GM18526 (cell line): ENCODE results near the gene HTRA3.

ENCODE experiments used
- POLR2A ChIP-seq: IDR thresholded peaks from 3 replicates; pipeline ENCODE4 v1.6.1; 2011; ENCODE audit not compliant: insufficient read length; ENCODE audit errors: extremely low read depth

Gene HTRA3

GRCh38 chr4:8343967-8344331 lies 74.4 kb downstream of the HTRA3 start:
- no peak for TF ChIP-seq POLR2A

- TF ChIP-seq POLR2A, result no peak
These were observed 74.8 kb downstream of the HTRA3 start for GRCh38 chr4:8344377-8344776.

- no peak for TF ChIP-seq POLR2A
These were observed 75.7 kb downstream of the HTRA3 start for GRCh38 chr4:8345053-8345945.

- TF ChIP-seq POLR2A, result no peak
These were observed 76.6 kb downstream of the HTRA3 start for GRCh38 chr4:8345946-8346814.

- no peak for TF ChIP-seq POLR2A
These were observed 77.5 kb downstream of the HTRA3 start for GRCh38 chr4:8346838-8347605.

GRCh38 chr4:8347660-8348059 lies 78.1 kb downstream of the HTRA3 start:
- TF ChIP-seq POLR2A, result no peak

- TF ChIP-seq POLR2A, result no peak
These were observed 78.5 kb downstream of the HTRA3 start for GRCh38 chr4:8348071-8348470.

GRCh38 chr4:8349664-8350236 lies 80.2 kb downstream of the HTRA3 start:
- TF ChIP-seq POLR2A, result no peak

GRCh38 chr4:8350352-8350751 lies 80.8 kb downstream of the HTRA3 start:
- no peak for TF ChIP-seq POLR2A

GRCh38 chr4:8350841-8351461 lies 81.4 kb downstream of the HTRA3 start:
- no peak for TF ChIP-seq POLR2A

- no peak for TF ChIP-seq POLR2A
These were observed 82.4 kb downstream of the HTRA3 start for GRCh38 chr4:8351931-8352367.

GRCh38 chr4:8352368-8353157 lies 83.0 kb downstream of the HTRA3 start:
- TF ChIP-seq POLR2A, result no peak

- no peak for TF ChIP-seq POLR2A
These were observed 83.7 kb downstream of the HTRA3 start for GRCh38 chr4:8353158-8353669.
